ENCODE measurements around the gene SRC. TPM values are rescaled to one million over a fixed set of nuclear protein-coding genes. Genes with fewer than 3 reads are reported as not detected.
"Not testable (repeated sequence)": the region's sequence is repeated elsewhere in the genome, so short reads cannot be mapped to it uniquely, and the experiment has no call there.

Gene SRC
- polyA plus RNA-seq, 1 experiment, result 35.4 TPM

- TF ChIP-seq CTCF (IDR thresholded peaks at IDR 0.05; ENCODE audit: insufficient read depth, low read depth, low read length), result no peak
- ChIA-PET CTCF (interaction anchor here (0.7 to 1.0 kb wide), 2 partner anchors 7 to 19 kb away, joined by 3 read pairs; no protein-coding TSS in a partner anchor), POLR2A (no interaction called here)
- Histone ChIP-seq H3K27me3 (ENCODE audit: control insufficient read depth, insufficient read depth, low read length) (no peaks in the 10 kb centered on the region), H3K36me3 (ENCODE audit: control insufficient read depth, insufficient read depth, low read length) (peaks cover 11% of the 10 kb centered on the region), H3K4me3 (ENCODE audit: low read depth, low read length) (no peak overlapping the region)
- no peak for DNase-seq (ENCODE audit: low read depth)
These were observed 20.1 kb downstream of the SRC start for GRCh38 chr20:37365760-37366638.

GRCh38 chr20:37366743-37367142, 20.8 kb downstream of the SRC start:
- ChIA-PET CTCF (interaction anchor here (0.6 kb wide), 1 partner anchor 38 kb away, joined by 5 read pairs; no protein-coding TSS in a partner anchor), POLR2A (no interaction called here)
- Histone ChIP-seq H3K36me3 (ENCODE audit: control insufficient read depth, insufficient read depth, low read length) (peaks cover 11% of the 10 kb centered on the region), H3K4me3 (ENCODE audit: low read depth, low read length) (no peak overlapping the region), H3K27me3 (ENCODE audit: control insufficient read depth, insufficient read depth, low read length) (no peaks in the 10 kb centered on the region)
- no peak for DNase-seq (ENCODE audit: low read depth)
- no peak for TF ChIP-seq CTCF (IDR thresholded peaks at IDR 0.05; ENCODE audit: insufficient read depth, low read depth, low read length)

- POLR2A ChIA-PET, result no interaction called here
- Histone ChIP-seq H3K4me3 (ENCODE audit: low read depth, low read length) (no peak overlapping the region), H3K36me3 (ENCODE audit: control insufficient read depth, insufficient read depth, low read length) (peaks cover 7% of the 10 kb centered on the region; the same call in 1 of the 2 replicates), H3K27me3 (ENCODE audit: control insufficient read depth, insufficient read depth, low read length) (no peaks in the 10 kb centered on the region)
- DNase-seq (ENCODE audit: low read depth), result no peak
- CTCF ChIA-PET, result interaction anchor here (0.9 to 1.8 kb wide), 2 partner anchors 8 to 15 kb away, joined by 3 read pairs; no protein-coding TSS in a partner anchor
- TF ChIP-seq CTCF (IDR thresholded peaks at IDR 0.05; ENCODE audit: insufficient read depth, low read depth, low read length), result no peak
These were observed 23.9 kb downstream of the SRC start for GRCh38 chr20:37369846-37370245.

GRCh38 chr20:37371845-37372244, 25.9 kb downstream of the SRC start:
- not testable (repeated sequence) for DNase-seq (ENCODE audit: low read depth)

GRCh38 chr20:37372441-37372840, 26.5 kb downstream of the SRC start:
- TF ChIP-seq CTCF (IDR thresholded peaks at IDR 0.05; ENCODE audit: insufficient read depth, low read depth, low read length), result no peak
- Histone ChIP-seq H3K4me3 (ENCODE audit: low read depth, low read length) (no peak overlapping the region), H3K36me3 (ENCODE audit: control insufficient read depth, insufficient read depth, low read length) (peaks cover 9% of the 10 kb centered on the region), H3K27me3 (ENCODE audit: control insufficient read depth, insufficient read depth, low read length) (no peaks in the 10 kb centered on the region)
- no peak for DNase-seq (ENCODE audit: low read depth)
- ChIA-PET CTCF (interaction anchor here (1.6 to 2.5 kb wide), 2 partner anchors 12 to 16 kb away, joined by 4 to 7 read pairs; no protein-coding TSS in a partner anchor), POLR2A (no interaction called here)

More at GRCh38 chr20:37371845-37372244, 25.9 kb downstream of the SRC start:
- H3K4me3 ChIP-seq (ENCODE audit: low read depth, low read length); H3K36me3 ChIP-seq (ENCODE audit: control insufficient read depth, insufficient read depth, low read length); H3K27me3 ChIP-seq (ENCODE audit: control insufficient read depth, insufficient read depth, low read length); POLR2A ChIA-PET: not testable (repeated sequence)
- CTCF ChIA-PET, result interaction anchor here (1.6 to 2.5 kb wide), 2 partner anchors 13 to 15 kb away, joined by 4 to 7 read pairs; no protein-coding TSS in a partner anchor
